CD4-positive, alpha-beta T cell (primary cell): ENCODE data around the gene TMEM170B. TPM values are rescaled to one million over a fixed set of nuclear protein-coding genes. Genes with fewer than 3 reads are reported as not detected.

Source experiments
- ATAC-seq: fragments of 200-7000 bp; cut with Tn5 transposase; one replicate; pipeline ENCODE4 v1.10.0; 2022; ENCODE audit warnings: mild to moderate bottlenecking; ENCODE audit not compliant: poor library complexity
- CTCF ChIA-PET: fragments of 350-600 bp; sonication (Branson Sonifier 250); formaldehyde crosslinking; loops from one replicate; lab custom pipeline; 2021; ENCODE audit warnings: antibody characterized with exemption, inconsistent platforms; lab: Charles Lee
- POLR2A ChIA-PET: fragments of 350-600 bp; sonication (Branson Sonifier 250); formaldehyde crosslinking; loops from one replicate; lab custom pipeline; 2021; ENCODE audit warnings: antibody characterized with exemption, inconsistent platforms; lab: Charles Lee
- DNase-seq, 14 experiments: peaks; one replicate each; pipeline ENCODE4 v3.0.0-alpha.2; 2013 to 2020; ENCODE audit warnings: mixed read lengths in 2 of 14
- H3K27ac ChIP-seq, 2 donors: one replicate each; pipeline versions ENCODE4 v1.5.1 to v1.7.0; 2013; ENCODE audit warnings: low read length in 2 of 2, low read depth in 1 of 2, mild to moderate bottlenecking in 1 of 2
- H3K27me3 ChIP-seq, 2 experiments: 1 replicate in 1 of 2; 2 replicates in 1 of 2; pipeline versions ENCODE4 v1.6.1 to v1.7.0; 2013; ENCODE audit warnings: low read length in 2 of 2, control low read depth in 1 of 2, mild to moderate bottlenecking in 1 of 2, moderate library complexity in 1 of 2; ENCODE audit not compliant: insufficient read depth in 2 of 2, control insufficient read depth in 1 of 2
- H3K36me3 ChIP-seq: one replicate; pipeline ENCODE4 v1.6.1; 2013; ENCODE audit warnings: low read length, control low read depth; ENCODE audit not compliant: insufficient read depth
- H3K4me1 ChIP-seq: one replicate; pipeline ENCODE4 v1.6.1; 2013; ENCODE audit warnings: low read length, control low read depth; ENCODE audit not compliant: insufficient read depth
- H3K4me3 ChIP-seq: one replicate; pipeline ENCODE4 v1.5.1; 2013; ENCODE audit warnings: mild to moderate bottlenecking, low read length, moderate library complexity
- H3K9me3 ChIP-seq, 2 experiments: 1 replicate in 1 of 2; 2 replicates in 1 of 2; pipeline versions ENCODE4 v1.6.1 to v1.7.0; 2013; ENCODE audit warnings: low read length in 2 of 2, mild to moderate bottlenecking in 2 of 2, control low read depth in 1 of 2, moderate library complexity in 1 of 2; ENCODE audit not compliant: control insufficient read depth in 1 of 2, insufficient read depth in 1 of 2
- H3K27ac Mint-ChIP-seq: one replicate; pipeline ENCODE4 v1.8.0; 2020; ENCODE audit warnings: mixed read lengths
- H3K27me3 Mint-ChIP-seq: one replicate; pipeline ENCODE4 v1.8.0; 2021; ENCODE audit warnings: mixed read lengths
- H3K36me3 Mint-ChIP-seq: one replicate; pipeline ENCODE4 v1.8.0; 2021; ENCODE audit warnings: low read depth, mixed read lengths
- H3K4me1 Mint-ChIP-seq: one replicate; pipeline ENCODE4 v1.8.0; 2021; ENCODE audit warnings: low read depth, mixed read lengths
- H3K4me3 Mint-ChIP-seq: one replicate; pipeline ENCODE4 v1.8.0; 2020; ENCODE audit warnings: mild to moderate bottlenecking, mixed read lengths
- H3K9me3 Mint-ChIP-seq: one replicate; pipeline ENCODE4 v1.8.0; 2020; ENCODE audit warnings: mixed read lengths
- CTCF ChIP-seq: fragments of 200-600 bp; IDR thresholded peaks from one replicate; pipeline ENCODE4 v1.8.0; 2022; ENCODE audit warnings: antibody characterized with exemption, mild to moderate bottlenecking
- intact Hi-C, 2 experiments: fragments of 100-400 bp; cut with DNase I in 1 of 2; cut with micrococcal nuclease in 1 of 2; formaldehyde crosslinking; loops; one replicate each; pipeline versions ENCODE4 v1.15.1 to v1.9.0; 2023 to 2025; cut with DNase I, micrococcal nuclease
- total RNA-seq, 174 experiments: library from RNA in 2 of 174; stranded (reverse) in 2 of 174; gene quantifications; one replicate each; pipeline ENCODE4 v1.2.3 and lab custom pipeline; 2021 to 2026

The TMEM170B gene
- total RNA-seq, 2 experiments from 2014 or later = 1.9 to 2.1 TPM

GRCh38 chr6:11586536-11586935 lies 49.0 kb downstream of the TMEM170B start:
- no peak overlapping the region for H3K27ac Mint-ChIP-seq
- no peak for TF ChIP-seq CTCF
- Histone ChIP-seq H3K36me3 (no peaks in the 10 kb centered on the region), H3K4me3 (no peak overlapping the region), H3K27ac (no peak overlapping the region), H3K27me3 (no peaks in the 10 kb centered on the region), H3K4me1 (no peaks in the 10 kb centered on the region), H3K9me3 (no peaks in the 10 kb centered on the region)
- H3K27me3 Mint-ChIP-seq = no peaks in the 10 kb centered on the region
- no peak overlapping the region for H3K4me3 Mint-ChIP-seq
- POLR2A ChIA-PET = no interaction called here
- H3K9me3 Mint-ChIP-seq = no peaks in the 10 kb centered on the region
- no peaks in the 10 kb centered on the region for H3K4me1 Mint-ChIP-seq
- ATAC-seq (no peak), DNase-seq (no peak)
- CTCF ChIA-PET = no interaction called here
- intact Hi-C loops = loop anchor here (5.0 kb wide), 3 partner anchors 646 to 1306 kb away; no protein-coding TSS in a partner anchor
- H3K36me3 Mint-ChIP-seq = no peaks in the 10 kb centered on the region

GRCh38 chr6:11589261-11589660 lies 51.7 kb downstream of the TMEM170B start:
- ATAC-seq (no peak), DNase-seq (no peak)
- H3K27me3 ChIP-seq = peaks cover 0 to under 1% of the 10 kb centered on the region in 2 experiments
- H3K27ac Mint-ChIP-seq = no peak overlapping the region
- ChIA-PET POLR2A (no interaction called here), CTCF (no interaction called here)
- H3K27ac ChIP-seq = no peak overlapping the region
- no peak for TF ChIP-seq CTCF
- intact Hi-C loops = loop anchor here (5.0 kb wide), 3 partner anchors 643 to 1303 kb away; no protein-coding TSS in a partner anchor
- H3K4me1 Mint-ChIP-seq = no peaks in the 10 kb centered on the region
- H3K27me3 Mint-ChIP-seq = peaks cover 7% of the 10 kb centered on the region
- H3K9me3 ChIP-seq = no peaks in the 10 kb centered on the region
- H3K4me1 ChIP-seq = no peaks in the 10 kb centered on the region
- no peaks in the 10 kb centered on the region for H3K36me3 Mint-ChIP-seq
- H3K9me3 Mint-ChIP-seq = no peaks in the 10 kb centered on the region
- no peaks in the 10 kb centered on the region for H3K36me3 ChIP-seq
- no peak overlapping the region for H3K4me3 Mint-ChIP-seq
- no peak overlapping the region for H3K4me3 ChIP-seq

- ChIA-PET CTCF (no interaction called here), POLR2A (no interaction called here)
Measured at GRCh38 chr6:11592294-11592906, 54.9 kb downstream of the TMEM170B start.

More at GRCh38 chr6:11592294-11592906, 54.9 kb downstream of the TMEM170B start:
- ATAC-seq (no peak), DNase-seq (no peak)
- Histone ChIP-seq H3K27ac (no peak overlapping the region), H3K27me3 (peaks cover 0 to 2% of the 10 kb centered on the region in 2 experiments), H3K4me1 (no peaks in the 10 kb centered on the region), H3K36me3 (no peaks in the 10 kb centered on the region), H3K9me3 (no peaks in the 10 kb centered on the region), H3K4me3 (no peak overlapping the region)
- Mint-ChIP-seq H3K27me3 (peaks cover 10% of the 10 kb centered on the region), H3K4me1 (no peaks in the 10 kb centered on the region), H3K4me3 (no peak overlapping the region), H3K36me3 (no peaks in the 10 kb centered on the region), H3K9me3 (no peaks in the 10 kb centered on the region), H3K27ac (no peak overlapping the region)
- no peak for TF ChIP-seq CTCF
- intact Hi-C loops = no loop called here
